ENCODE measurements around the gene ZMYM3. TPM values are rescaled to one million over a fixed set of nuclear protein-coding genes. Genes with fewer than 3 reads are reported as not detected.

ZMYM3 gene
- total RNA-seq, 2 donors from 2014 or later: 14.7 to 21.9 TPM

GRCh38 chrX:71216485-71216884 lies 37.5 kb downstream of the ZMYM3 start:
- no peak for DNase-seq (ENCODE audit: low spot score)
- TF ChIP-seq, protein P1, sequence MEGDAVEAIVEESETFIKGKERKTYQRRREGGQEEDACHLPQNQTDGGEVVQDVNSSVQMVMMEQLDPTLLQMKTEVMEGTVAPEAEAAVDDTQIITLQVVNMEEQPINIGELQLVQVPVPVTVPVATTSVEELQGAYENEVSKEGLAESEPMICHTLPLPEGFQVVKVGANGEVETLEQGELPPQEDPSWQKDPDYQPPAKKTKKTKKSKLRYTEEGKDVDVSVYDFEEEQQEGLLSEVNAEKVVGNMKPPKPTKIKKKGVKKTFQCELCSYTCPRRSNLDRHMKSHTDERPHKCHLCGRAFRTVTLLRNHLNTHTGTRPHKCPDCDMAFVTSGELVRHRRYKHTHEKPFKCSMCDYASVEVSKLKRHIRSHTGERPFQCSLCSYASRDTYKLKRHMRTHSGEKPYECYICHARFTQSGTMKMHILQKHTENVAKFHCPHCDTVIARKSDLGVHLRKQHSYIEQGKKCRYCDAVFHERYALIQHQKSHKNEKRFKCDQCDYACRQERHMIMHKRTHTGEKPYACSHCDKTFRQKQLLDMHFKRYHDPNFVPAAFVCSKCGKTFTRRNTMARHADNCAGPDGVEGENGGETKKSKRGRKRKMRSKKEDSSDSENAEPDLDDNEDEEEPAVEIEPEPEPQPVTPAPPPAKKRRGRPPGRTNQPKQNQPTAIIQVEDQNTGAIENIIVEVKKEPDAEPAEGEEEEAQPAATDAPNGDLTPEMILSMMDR (IDR thresholded peaks at IDR 0.05): no peak
- Histone ChIP-seq H3K4me1 (ENCODE audit: control insufficient read depth in 1 of 2, low read depth in 2 of 2) (no peaks in the 10 kb centered on the region), H3K27me3 (replicated peaks; ENCODE audit: insufficient read depth) (no peaks in the 10 kb centered on the region), H3K27ac (no peak overlapping the region), H3K36me3 (no peaks in the 10 kb centered on the region), H3K9me3 (no peaks in the 10 kb centered on the region), H3K4me3 (no peak overlapping the region)
- no peak for ATAC-seq (ENCODE audit: insufficient number of reproducible peaks, low FRiP score, low read depth)

GRCh38 chrX:71215338-71215912 lies 38.5 kb downstream of the ZMYM3 start:
- H3K4me3 ChIP-seq: no peak overlapping the region
- H3K36me3 ChIP-seq: no peaks in the 10 kb centered on the region
- TF ChIP-seq, protein P1 (IDR thresholded peaks at IDR 0.05): no peak
- H3K27ac ChIP-seq: no peak overlapping the region
- H3K4me1 ChIP-seq (ENCODE audit: control insufficient read depth in 1 of 2, low read depth in 2 of 2): no peaks in the 10 kb centered on the region
- no peak for ATAC-seq (ENCODE audit: insufficient number of reproducible peaks, low FRiP score, low read depth)
- no peaks in the 10 kb centered on the region for H3K9me3 ChIP-seq
- no peaks in the 10 kb centered on the region for H3K27me3 ChIP-seq (replicated peaks; ENCODE audit: insufficient read depth)
- no peak for DNase-seq (ENCODE audit: low spot score)

DNA sequence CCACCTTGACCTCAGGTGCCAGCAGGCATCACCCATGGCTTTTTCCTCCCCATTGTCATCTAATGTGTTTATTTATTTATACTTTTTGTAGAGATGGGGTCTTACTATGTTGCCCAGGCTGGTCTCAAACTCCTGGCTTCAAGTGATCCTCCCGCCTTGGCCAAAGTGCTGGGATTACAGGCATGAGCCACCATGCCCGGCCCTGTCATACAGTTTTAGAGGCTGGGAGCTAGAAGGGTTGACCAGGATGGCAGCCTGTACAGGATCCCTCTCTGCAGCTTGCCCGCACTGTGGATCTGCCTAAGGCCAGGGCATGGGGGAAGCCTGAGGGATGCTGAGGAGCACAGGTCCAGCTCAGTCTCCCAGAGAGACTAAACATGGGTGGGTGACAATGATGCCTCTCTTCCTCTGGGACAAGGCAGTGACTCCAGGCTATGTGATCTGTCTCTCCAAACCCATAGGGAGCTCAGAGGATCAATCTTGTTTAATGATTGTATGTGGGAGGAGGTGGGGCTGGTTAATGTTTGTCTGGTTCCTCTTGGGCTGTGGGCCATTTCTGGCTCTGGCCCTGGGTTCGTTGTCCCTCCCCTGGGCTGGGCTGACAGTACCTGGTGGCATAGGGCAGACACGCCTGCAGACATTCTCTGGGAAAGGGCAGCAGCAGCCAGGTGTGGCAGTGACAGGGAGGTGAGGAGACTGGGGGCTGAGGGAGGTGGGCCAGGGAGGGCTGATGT lies 39.2 kb downstream of the ZMYM3 start:
- no peak overlapping the region for H3K4me3 ChIP-seq
- H3K9me3 ChIP-seq: no peaks in the 10 kb centered on the region
- no peak overlapping the region for H3K27ac ChIP-seq
- H3K27me3 ChIP-seq (replicated peaks; ENCODE audit: insufficient read depth): no peaks in the 10 kb centered on the region
- no peaks in the 10 kb centered on the region for H3K4me1 ChIP-seq (ENCODE audit: control insufficient read depth in 1 of 2, low read depth in 2 of 2)
- no peak for ATAC-seq (ENCODE audit: insufficient number of reproducible peaks, low FRiP score, low read depth)
- H3K36me3 ChIP-seq: no peaks in the 10 kb centered on the region
- no peak for DNase-seq (ENCODE audit: low spot score)
- TF ChIP-seq, protein P1 (IDR thresholded peaks at IDR 0.05): no peak

GRCh38 chrX:71214152-71214551 lies 39.8 kb downstream of the ZMYM3 start:
- no peak for DNase-seq (ENCODE audit: low spot score)
- no peak overlapping the region for H3K4me3 ChIP-seq
- H3K9me3 ChIP-seq: no peaks in the 10 kb centered on the region
- no peak overlapping the region for H3K27ac ChIP-seq
- H3K36me3 ChIP-seq: no peaks in the 10 kb centered on the region
- ATAC-seq (ENCODE audit: insufficient number of reproducible peaks, low FRiP score, low read depth): no peak
- H3K27me3 ChIP-seq (replicated peaks; ENCODE audit: insufficient read depth): no peaks in the 10 kb centered on the region
- no peaks in the 10 kb centered on the region for H3K4me1 ChIP-seq (ENCODE audit: control insufficient read depth in 1 of 2, low read depth in 2 of 2)
- TF ChIP-seq, protein P1 (IDR thresholded peaks at IDR 0.05): no peak

DNA sequence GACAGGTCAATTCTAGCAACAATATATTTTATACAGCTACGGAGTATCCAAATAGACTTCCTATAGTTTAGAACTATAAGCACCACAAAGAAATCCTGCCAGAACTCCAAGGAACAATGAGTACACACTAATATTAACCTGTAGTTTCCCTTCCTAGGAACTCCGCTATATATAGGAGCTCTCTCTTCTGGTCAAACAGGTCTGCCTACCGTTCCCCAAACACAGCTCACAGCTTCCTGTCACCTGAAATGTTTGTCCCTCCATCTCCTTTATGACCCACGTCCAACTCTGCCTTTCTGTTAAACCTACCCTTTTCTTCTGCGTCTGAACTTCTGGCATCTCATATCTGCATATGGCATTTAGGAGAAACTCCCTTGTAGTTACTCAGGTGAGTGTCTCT lies 41.4 kb downstream of the ZMYM3 start:
- no peak overlapping the region for H3K27ac ChIP-seq
- no peak for ATAC-seq (ENCODE audit: insufficient number of reproducible peaks, low FRiP score, low read depth)
- TF ChIP-seq, protein P1 (IDR thresholded peaks at IDR 0.05): no peak

More for the DNA sequence above, 41.4 kb downstream of the ZMYM3 start:
- H3K36me3 ChIP-seq: no peaks in the 10 kb centered on the region
- H3K27me3 ChIP-seq (replicated peaks; ENCODE audit: insufficient read depth): no peaks in the 10 kb centered on the region
- no peaks in the 10 kb centered on the region for H3K4me1 ChIP-seq (ENCODE audit: control insufficient read depth in 1 of 2, low read depth in 2 of 2)
- H3K9me3 ChIP-seq: no peaks in the 10 kb centered on the region
- DNase-seq (ENCODE audit: low spot score): no peak
- no peak overlapping the region for H3K4me3 ChIP-seq

Measured in thoracic aorta (tissue), 2 donors.